Measurements from ENCODE around the gene DUSP22.
"Not testable (repeated sequence)": the region's sequence is repeated elsewhere in the genome, so short reads cannot be mapped to it uniquely, and the experiment has no call there.

- not testable (repeated sequence) for TF ChIP-seq POLR2A (IDR thresholded peaks at IDR 0.05; ENCODE audit: low read depth, low read length); TAF1 (IDR thresholded peaks at IDR 0.05; ENCODE audit: borderline replicate concordance, low read depth, low read length)
Observed at GRCh38 chr6:377641-378020, 85.3 kb downstream of the DUSP22 start.
